ENCODE measurements around the gene NBPF9. TPM values are rescaled to one million over a fixed set of nuclear protein-coding genes. Genes with fewer than 3 reads are reported as not detected.
"Not testable (repeated sequence)": the region's sequence is repeated elsewhere in the genome, so short reads cannot be mapped to it uniquely, and the experiment has no call there.

The NBPF9 gene
- total RNA-seq, 1 donor from 2014 or later, result 12.5 TPM

DNA sequence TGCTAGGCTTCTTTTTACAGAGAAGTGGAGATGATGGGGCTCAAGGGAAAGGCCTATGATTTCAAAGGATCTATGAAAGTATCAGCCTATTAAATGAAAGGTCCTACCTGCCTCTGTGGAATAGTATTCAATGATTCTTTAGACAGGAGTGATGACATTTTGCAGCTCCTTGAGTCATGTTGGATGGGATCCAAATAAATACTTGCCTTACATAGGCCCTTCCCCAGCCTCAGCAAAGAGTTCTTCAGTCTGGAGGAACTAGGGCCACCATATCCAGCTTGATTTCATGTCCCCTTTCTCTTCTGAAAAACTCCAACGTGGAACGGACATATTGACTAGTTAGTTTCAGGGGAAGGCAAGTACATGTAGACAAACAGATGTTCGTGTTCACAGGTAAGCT, 87.8 kb downstream of the NBPF9 start:
- H3K27me3 ChIP-seq (ENCODE audit: control insufficient read depth in 3 of 3, insufficient read depth in 3 of 3, low read length in 3 of 3); H3K4me3 ChIP-seq (ENCODE audit: low read length in 3 of 3); H3K9ac ChIP-seq (ENCODE audit: low read depth in 1 of 3, low read length in 3 of 3); H3K4me1 ChIP-seq (ENCODE audit: control insufficient read depth in 3 of 3, insufficient read depth in 3 of 3, low read length in 3 of 3); H3K9me3 ChIP-seq (ENCODE audit: control insufficient read depth in 3 of 3, low read length in 3 of 3); H3K27ac ChIP-seq (ENCODE audit: low read depth, low read length); H3K36me3 ChIP-seq (ENCODE audit: control insufficient read depth in 3 of 3, insufficient read depth in 3 of 3, low read length in 3 of 3): not testable (repeated sequence)

DNA sequence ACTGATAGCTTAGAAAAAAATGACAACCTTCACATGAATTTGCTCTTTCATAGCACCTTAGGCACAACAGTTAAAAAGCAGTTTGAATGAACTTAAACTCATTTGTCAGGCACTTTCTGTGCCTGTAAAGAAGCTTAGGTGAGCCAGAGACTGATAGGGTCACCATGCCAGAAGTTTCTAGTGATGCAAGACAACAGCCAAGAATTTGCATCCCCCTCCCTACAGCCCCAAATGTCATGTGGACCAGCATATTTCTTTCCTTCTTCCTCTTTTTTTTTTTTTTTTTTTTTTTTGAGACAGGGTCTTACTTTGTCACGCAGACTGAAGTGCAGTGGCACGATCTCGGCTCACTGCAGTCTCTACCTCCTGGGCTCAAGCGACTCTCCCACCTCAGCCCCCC, 89.8 kb downstream of the NBPF9 start:
- not testable (repeated sequence) for H3K9me3 ChIP-seq (ENCODE audit: control insufficient read depth in 3 of 3, low read length in 3 of 3); H3K4me3 ChIP-seq (ENCODE audit: low read length in 3 of 3); H3K4me1 ChIP-seq (ENCODE audit: control insufficient read depth in 3 of 3, insufficient read depth in 3 of 3, low read length in 3 of 3); H3K27ac ChIP-seq (ENCODE audit: low read depth, low read length); H3K27me3 ChIP-seq (ENCODE audit: control insufficient read depth in 3 of 3, insufficient read depth in 3 of 3, low read length in 3 of 3); H3K9ac ChIP-seq (ENCODE audit: low read depth in 1 of 3, low read length in 3 of 3)
- H3K36me3 ChIP-seq (ENCODE audit: control insufficient read depth in 3 of 3, insufficient read depth in 3 of 3, low read length in 3 of 3), result peaks cover 9 to 13% (median 10%) of the 10 kb centered on the region in 3 donors

DNA sequence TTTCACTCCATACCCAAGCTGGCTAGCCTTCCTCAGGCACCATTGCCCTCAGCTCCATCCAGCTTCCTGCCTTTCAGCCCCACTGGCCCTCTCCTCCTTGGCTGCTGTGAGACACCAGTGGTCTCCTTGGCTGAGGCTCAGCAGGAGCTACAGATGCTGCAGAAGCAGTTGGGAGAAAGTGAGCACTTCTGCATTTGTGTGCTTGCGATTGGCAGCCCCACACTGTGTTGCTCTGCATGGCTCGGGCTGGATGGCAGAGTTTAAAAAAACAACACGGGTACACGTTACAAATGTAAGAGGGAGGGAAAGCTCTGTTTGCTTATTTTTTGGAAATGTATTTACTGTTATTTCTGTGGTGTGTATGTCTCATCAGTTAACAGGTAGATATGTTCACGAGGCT, 90.8 kb downstream of the NBPF9 start:
- H3K9ac ChIP-seq (ENCODE audit: low read depth in 1 of 3, low read length in 3 of 3); H3K27ac ChIP-seq (ENCODE audit: low read depth, low read length); H3K4me1 ChIP-seq (ENCODE audit: control insufficient read depth in 3 of 3, insufficient read depth in 3 of 3, low read length in 3 of 3); H3K9me3 ChIP-seq (ENCODE audit: control insufficient read depth in 3 of 3, low read length in 3 of 3); H3K27me3 ChIP-seq (ENCODE audit: control insufficient read depth in 3 of 3, insufficient read depth in 3 of 3, low read length in 3 of 3); H3K4me3 ChIP-seq (ENCODE audit: low read length in 3 of 3): not testable (repeated sequence)
- H3K36me3 ChIP-seq (ENCODE audit: control insufficient read depth in 3 of 3, insufficient read depth in 3 of 3, low read length in 3 of 3), result peaks cover 9 to 13% (median 10%) of the 10 kb centered on the region in 3 donors

DNA sequence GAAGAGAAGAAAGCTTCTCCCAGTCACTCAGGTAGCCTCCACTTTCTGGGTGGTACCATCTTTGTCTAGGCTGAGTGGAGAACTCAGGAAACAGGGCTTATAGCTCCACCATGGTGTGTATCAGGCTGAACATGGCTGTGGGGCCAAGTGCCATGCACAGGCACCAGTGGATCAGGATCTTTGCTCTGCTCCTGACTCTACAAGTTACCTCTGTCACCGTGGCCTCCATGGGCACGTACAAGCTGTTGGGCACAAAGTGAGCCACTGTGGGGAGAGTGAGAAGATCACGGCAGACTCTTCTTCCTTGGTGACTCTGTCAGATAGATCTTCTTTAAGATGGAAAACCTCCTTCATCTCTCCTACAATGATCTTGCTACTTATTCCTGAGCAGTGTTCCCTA, 93.6 kb downstream of the NBPF9 start:
- H3K27ac ChIP-seq (ENCODE audit: low read depth, low read length); H3K4me1 ChIP-seq (ENCODE audit: control insufficient read depth in 3 of 3, insufficient read depth in 3 of 3, low read length in 3 of 3); H3K4me3 ChIP-seq (ENCODE audit: low read length in 3 of 3); H3K9me3 ChIP-seq (ENCODE audit: control insufficient read depth in 3 of 3, low read length in 3 of 3); H3K27me3 ChIP-seq (ENCODE audit: control insufficient read depth in 3 of 3, insufficient read depth in 3 of 3, low read length in 3 of 3); H3K9ac ChIP-seq (ENCODE audit: low read depth in 1 of 3, low read length in 3 of 3): not testable (repeated sequence)
- peaks cover 8 to 16% (median 10%) of the 10 kb centered on the region in 3 donors for H3K36me3 ChIP-seq (ENCODE audit: control insufficient read depth in 3 of 3, insufficient read depth in 3 of 3, low read length in 3 of 3)

DNA sequence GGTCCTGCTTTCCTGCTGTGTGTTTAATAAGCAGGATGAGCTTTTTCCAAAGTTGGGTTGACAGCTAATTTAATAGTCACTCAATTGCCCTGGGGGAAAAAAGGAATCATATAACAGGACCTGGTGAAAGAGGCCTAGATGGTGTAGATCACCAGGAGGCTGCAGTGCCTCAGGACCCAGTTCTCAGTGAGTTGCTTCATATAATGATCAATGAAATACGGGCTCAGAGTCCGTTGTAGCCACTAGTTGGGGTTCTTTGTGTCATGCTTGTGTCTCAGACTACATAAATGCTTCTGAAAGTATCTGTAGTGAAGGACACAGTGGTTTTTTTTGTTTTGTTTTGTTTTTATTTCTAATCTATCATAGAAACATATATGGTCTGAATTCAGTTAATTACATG, 94.6 kb downstream of the NBPF9 start:
- H3K4me1 ChIP-seq (ENCODE audit: control insufficient read depth in 3 of 3, insufficient read depth in 3 of 3, low read length in 3 of 3); H3K27me3 ChIP-seq (ENCODE audit: control insufficient read depth in 3 of 3, insufficient read depth in 3 of 3, low read length in 3 of 3); H3K4me3 ChIP-seq (ENCODE audit: low read length in 3 of 3); H3K27ac ChIP-seq (ENCODE audit: low read depth, low read length); H3K9ac ChIP-seq (ENCODE audit: low read depth in 1 of 3, low read length in 3 of 3); H3K9me3 ChIP-seq (ENCODE audit: control insufficient read depth in 3 of 3, low read length in 3 of 3): not testable (repeated sequence)
- peaks cover 8 to 16% (median 10%) of the 10 kb centered on the region in 3 donors for H3K36me3 ChIP-seq (ENCODE audit: control insufficient read depth in 3 of 3, insufficient read depth in 3 of 3, low read length in 3 of 3)

DNA sequence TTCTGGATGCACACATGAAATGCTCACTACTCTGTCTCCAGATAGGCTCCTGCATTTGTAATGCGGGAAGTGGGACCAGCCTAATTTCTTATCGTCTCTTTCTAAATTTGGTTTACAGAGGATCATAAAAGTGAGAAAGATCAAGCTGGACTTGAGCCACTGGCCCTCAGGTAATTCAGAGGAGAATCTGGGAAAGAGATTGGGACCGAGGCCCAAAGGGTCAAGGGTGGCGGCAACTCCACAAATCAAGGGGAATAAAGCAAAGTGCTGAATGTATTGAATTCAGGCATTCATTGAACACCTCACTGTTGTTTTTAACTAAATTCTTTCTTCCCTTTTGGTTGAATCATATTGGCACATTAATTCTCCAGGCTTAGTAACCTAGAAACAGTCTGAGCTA, 95.0 kb downstream of the NBPF9 start:
- not testable (repeated sequence) for H3K4me1 ChIP-seq (ENCODE audit: control insufficient read depth in 3 of 3, insufficient read depth in 3 of 3, low read length in 3 of 3); H3K27me3 ChIP-seq (ENCODE audit: control insufficient read depth in 3 of 3, insufficient read depth in 3 of 3, low read length in 3 of 3); H3K9ac ChIP-seq (ENCODE audit: low read depth in 1 of 3, low read length in 3 of 3); H3K4me3 ChIP-seq (ENCODE audit: low read length in 3 of 3); H3K9me3 ChIP-seq (ENCODE audit: control insufficient read depth in 3 of 3, low read length in 3 of 3); H3K27ac ChIP-seq (ENCODE audit: low read depth, low read length)
- peaks cover 8 to 16% (median 10%) of the 10 kb centered on the region in 3 donors for H3K36me3 ChIP-seq (ENCODE audit: control insufficient read depth in 3 of 3, insufficient read depth in 3 of 3, low read length in 3 of 3)
